AG10803 (cell line): Measurements from ENCODE around the gene ELMO3.
A peak's percentile ranks its signal among the peaks of the same experiment; 100 is the strongest.

Experiments used
- DNase-seq: peaks from one replicate; pipeline ENCODE4 v3.0.0; 2010; ENCODE audit warnings: low read depth
- H3K4me3 ChIP-seq: 2 replicates; pipeline ENCODE4 v1.5.1; 2011; ENCODE audit warnings: mild to moderate bottlenecking, low read length, control low read depth
- TF ChIP-seq, protein P1 (sequence below): conservative IDR thresholded peaks from 2 replicates; pipeline ENCODE4 v1.5.1; 2011; ENCODE audit warnings: mild to moderate bottlenecking, low read length, control low read depth, inconsistent platforms

The ELMO3 gene

DNA sequence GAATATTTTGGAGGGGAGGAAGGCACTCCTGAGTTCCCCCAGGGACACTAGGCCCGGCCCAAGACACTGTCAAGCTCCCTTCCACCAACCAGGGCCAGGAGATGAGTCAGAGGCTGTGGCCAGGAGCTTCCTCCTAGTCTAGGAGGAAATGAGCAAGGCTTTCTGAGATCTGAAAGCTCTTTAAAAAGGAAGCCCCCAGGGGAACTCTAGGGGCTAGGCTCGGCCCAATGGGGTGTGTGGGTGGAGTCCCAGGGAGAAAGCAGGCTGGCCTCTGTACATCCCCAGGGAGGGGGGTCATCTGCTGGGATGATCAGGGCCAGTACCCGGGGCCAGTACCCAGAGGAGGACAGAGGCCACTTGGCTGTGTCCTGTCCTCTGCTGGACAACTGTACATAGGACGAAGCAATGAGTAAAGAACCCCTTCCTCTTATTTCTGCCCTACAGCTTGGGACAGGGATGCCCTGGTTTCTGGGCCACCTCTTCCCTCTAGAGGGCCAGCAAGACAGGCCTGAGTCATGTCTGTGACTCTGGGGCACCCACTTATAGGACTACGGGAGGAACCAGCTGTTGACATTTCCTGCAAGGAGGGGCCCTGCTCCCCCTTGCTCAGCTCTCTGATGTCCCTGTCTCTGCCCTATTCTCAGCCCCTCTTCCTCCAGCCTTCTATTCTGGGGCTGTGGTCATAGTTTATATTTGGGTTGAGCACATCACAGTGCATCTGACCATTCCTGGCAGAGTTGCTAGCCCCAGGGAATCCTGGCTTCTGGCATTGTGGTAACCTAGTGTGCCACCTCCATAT is 45.7 kb downstream of the ELMO3 start:
- TF ChIP-seq, protein P1, sequence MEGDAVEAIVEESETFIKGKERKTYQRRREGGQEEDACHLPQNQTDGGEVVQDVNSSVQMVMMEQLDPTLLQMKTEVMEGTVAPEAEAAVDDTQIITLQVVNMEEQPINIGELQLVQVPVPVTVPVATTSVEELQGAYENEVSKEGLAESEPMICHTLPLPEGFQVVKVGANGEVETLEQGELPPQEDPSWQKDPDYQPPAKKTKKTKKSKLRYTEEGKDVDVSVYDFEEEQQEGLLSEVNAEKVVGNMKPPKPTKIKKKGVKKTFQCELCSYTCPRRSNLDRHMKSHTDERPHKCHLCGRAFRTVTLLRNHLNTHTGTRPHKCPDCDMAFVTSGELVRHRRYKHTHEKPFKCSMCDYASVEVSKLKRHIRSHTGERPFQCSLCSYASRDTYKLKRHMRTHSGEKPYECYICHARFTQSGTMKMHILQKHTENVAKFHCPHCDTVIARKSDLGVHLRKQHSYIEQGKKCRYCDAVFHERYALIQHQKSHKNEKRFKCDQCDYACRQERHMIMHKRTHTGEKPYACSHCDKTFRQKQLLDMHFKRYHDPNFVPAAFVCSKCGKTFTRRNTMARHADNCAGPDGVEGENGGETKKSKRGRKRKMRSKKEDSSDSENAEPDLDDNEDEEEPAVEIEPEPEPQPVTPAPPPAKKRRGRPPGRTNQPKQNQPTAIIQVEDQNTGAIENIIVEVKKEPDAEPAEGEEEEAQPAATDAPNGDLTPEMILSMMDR, result 0 out of 2 replicates have a peak, but pooled peaks have one; percentile 7
- H3K4me3 ChIP-seq, result peak overlapping the region; percentile 20
- DNase-seq, result peak; percentile 89

DNA sequence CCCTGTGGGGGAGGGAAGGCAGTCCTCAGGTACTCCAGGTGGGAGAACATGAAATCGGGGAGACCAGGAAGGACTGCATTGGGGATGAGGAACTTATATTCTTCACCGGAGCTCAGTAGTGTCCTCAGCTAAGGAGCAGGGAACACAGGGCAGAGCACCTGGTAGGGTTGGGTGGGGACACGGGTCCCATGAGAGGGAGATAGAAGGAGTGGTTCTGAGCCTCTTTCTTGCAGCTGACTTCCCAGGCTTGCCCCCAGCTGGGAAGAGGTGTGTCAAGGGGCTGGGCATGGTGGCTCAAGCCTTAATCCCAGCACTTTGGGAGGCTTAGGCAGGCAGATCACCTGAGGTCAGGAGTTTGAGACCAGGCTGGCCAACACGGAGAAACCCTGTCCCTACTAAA is 46.3 kb downstream of the ELMO3 start:
- peak overlapping the region; percentile 20 for H3K4me3 ChIP-seq
- DNase-seq, result no peak
- TF ChIP-seq, protein P1, result no peak

DNA sequence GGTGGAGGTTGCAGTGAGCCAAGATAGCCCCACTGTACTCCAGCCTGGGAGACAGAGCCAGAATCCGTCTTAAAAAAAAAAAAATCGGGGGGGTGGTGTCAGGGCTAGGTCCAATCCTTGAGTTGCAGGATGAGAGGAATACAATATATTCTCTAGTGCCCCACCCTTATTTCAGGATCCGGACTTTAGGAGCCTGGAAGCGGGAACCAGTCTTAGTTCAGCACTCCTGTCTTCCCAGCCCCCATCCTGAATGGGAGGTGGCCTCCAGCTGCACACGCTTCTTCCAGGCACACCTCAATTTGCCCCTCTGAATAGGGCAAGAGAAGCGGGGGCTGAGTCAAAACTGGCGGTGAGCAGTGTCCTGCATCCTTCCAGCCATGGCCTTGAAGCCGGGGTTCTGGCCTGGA is 46.7 kb downstream of the ELMO3 start:
- TF ChIP-seq, protein P1, result no peak
- no peak for DNase-seq
- peak overlapping the region; percentile 80 for H3K4me3 ChIP-seq

GRCh38 chr16:67246081-67246755 is 47.3 kb downstream of the ELMO3 start:
- peak; percentile 84 for DNase-seq
- peak overlapping the region; percentile 80 for H3K4me3 ChIP-seq
- TF ChIP-seq, protein P1, result peak; percentile 44

DNA sequence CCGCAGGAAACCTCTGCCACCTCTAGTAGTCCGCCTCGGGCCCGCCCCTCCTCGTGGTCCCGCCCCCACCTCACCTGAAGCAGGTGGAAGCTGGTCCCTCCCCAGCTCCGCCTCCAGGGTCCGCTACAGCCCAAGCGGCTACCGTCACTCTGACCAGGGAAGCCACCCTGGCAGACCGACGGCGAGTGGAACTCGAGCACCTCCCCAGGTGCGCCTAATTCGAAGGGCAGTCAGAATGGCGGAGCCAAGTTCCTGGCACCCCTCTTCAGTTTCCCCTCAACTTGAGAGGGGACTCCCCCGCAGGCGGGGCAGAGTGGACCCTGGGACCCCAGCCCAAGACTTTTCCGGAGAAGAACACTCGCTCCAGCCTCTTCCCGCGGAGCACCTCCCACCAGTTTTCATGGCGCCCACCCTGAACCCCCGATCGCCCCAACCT is 47.8 kb downstream of the ELMO3 start:
- peak overlapping the region; percentile 80 for H3K4me3 ChIP-seq
- no peak for DNase-seq
- TF ChIP-seq, protein P1, result no peak

DNA sequence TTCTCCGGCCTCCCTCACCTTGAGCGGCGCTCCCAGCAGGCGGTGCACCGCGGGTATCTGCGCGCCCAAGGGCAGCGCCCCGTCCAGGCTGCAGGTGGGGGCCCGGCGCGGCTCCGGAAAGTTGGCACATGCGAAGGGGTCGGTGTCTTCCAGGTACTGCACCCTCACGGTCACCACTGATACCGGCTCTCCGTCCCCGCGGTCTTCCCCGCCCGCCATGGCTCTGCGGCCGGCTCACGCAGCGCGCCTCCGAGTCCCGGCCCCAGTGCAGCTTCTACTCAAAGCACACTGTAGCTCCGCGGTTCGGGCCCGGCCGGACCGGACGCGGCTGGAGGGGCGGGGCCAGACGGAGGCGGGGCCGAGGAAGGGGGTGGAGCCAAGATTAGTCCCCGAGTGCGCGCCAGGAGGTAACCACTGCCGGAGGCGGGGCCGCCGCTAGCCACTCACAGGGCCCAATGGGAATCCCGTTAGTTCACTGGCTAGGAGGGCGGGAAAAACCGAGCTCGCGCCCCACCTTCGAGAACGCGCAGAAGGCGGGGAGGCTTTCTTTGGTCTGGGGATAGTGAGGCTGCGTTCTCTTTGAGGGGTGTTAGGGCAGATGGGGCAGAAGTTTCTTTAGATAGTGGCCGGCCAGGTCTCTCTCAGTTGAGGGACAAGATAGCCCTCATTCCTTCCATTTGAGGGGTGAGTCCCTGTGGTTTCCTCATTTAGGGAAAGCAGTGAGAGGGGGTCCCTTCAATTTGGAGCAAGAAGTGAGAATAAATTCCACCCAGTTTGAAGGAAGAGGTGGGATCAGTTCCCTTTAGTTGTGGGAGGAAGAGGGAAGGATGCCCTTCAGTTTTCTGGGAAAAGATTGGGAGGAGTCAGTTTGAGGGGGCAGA is 48.5 kb downstream of the ELMO3 start, which contains the start of gene FHOD1:
TSS of gene FHOD1 (minus strand) at position 290 of the 881 bp plus-strand sequence. CDS start at position 219, 71 bp downstream.
- peak within 1 kb of the TSS; percentile 80 for H3K4me3 ChIP-seq
- TF ChIP-seq, protein P1, result no peak
- DNase-seq, result peak; percentile 92
